AG04450 (cell line): ENCODE results near the gene NEDD9. TPM values are rescaled to one million over a fixed set of nuclear protein-coding genes. Genes with fewer than 3 reads are reported as not detected.

Experiments
- CTCF ChIA-PET: fragments of 300-600, 350-600 bp; formaldehyde crosslinking; extraction: SDS; loops from one replicate; lab custom pipeline; 2022; ENCODE audit warnings: antibody characterized with exemption, inconsistent platforms; lab: Charles Lee
- POLR2A ChIA-PET: fragments of 350-600 bp; formaldehyde crosslinking; extraction: SDS; loops from one replicate; lab custom pipeline; 2021; ENCODE audit warnings: antibody characterized with exemption, inconsistent platforms; lab: Yijun Ruan, JAX
- DNase-seq: peaks from one replicate; pipeline ENCODE4 v3.0.0-alpha.2; 2011; ENCODE audit warnings: low read depth, low spot score
- H3K27ac ChIP-seq: one replicate; pipeline ENCODE4 v1.5.1; 2012; ENCODE audit warnings: low read depth, low read length, control low read depth
- H3K27me3 ChIP-seq: one replicate; pipeline ENCODE4 v1.6.0; 2012; ENCODE audit warnings: low read length; ENCODE audit not compliant: control insufficient read depth, insufficient read depth
- H3K4me3 ChIP-seq: 2 replicates; pipeline ENCODE4 v1.5.1; 2011; ENCODE audit warnings: mild to moderate bottlenecking, low read depth, low read length, control low read depth
- H3K9me3 ChIP-seq: 2 replicates; pipeline ENCODE4 v1.5.1; 2012; ENCODE audit warnings: low read length; ENCODE audit not compliant: control insufficient read depth, insufficient read depth
- CTCF ChIP-seq: IDR thresholded peaks from 2 replicates; pipeline ENCODE4 v1.5.1; 2011; ENCODE audit warnings: low read depth, low read length, control low read depth, inconsistent platforms
- polyA minus RNA-seq: library from RNA; depleted of rRNA, polyadenylated mRNA; stranded (reverse); fragments of >200 nt; gene quantifications from 2 replicates; pipeline ENCODE4 v1.2.3, GENCODE V29; 2011; rRNA and poly(A)+ RNA removed
- polyA plus RNA-seq: library from polyadenylated mRNA; depleted of rRNA; stranded (reverse); fragments of >200 nt; gene quantifications from 2 replicates; pipeline ENCODE4 v1.2.3, GENCODE V29; 2011; rRNA removed

NEDD9 gene, protein sequence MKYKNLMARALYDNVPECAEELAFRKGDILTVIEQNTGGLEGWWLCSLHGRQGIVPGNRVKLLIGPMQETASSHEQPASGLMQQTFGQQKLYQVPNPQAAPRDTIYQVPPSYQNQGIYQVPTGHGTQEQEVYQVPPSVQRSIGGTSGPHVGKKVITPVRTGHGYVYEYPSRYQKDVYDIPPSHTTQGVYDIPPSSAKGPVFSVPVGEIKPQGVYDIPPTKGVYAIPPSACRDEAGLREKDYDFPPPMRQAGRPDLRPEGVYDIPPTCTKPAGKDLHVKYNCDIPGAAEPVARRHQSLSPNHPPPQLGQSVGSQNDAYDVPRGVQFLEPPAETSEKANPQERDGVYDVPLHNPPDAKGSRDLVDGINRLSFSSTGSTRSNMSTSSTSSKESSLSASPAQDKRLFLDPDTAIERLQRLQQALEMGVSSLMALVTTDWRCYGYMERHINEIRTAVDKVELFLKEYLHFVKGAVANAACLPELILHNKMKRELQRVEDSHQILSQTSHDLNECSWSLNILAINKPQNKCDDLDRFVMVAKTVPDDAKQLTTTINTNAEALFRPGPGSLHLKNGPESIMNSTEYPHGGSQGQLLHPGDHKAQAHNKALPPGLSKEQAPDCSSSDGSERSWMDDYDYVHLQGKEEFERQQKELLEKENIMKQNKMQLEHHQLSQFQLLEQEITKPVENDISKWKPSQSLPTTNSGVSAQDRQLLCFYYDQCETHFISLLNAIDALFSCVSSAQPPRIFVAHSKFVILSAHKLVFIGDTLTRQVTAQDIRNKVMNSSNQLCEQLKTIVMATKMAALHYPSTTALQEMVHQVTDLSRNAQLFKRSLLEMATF
- 7.2 and 10.9 TPM in 2 replicates for polyA plus RNA-seq
- 17.2 and 31.1 TPM in 2 replicates for polyA minus RNA-seq

DNA sequence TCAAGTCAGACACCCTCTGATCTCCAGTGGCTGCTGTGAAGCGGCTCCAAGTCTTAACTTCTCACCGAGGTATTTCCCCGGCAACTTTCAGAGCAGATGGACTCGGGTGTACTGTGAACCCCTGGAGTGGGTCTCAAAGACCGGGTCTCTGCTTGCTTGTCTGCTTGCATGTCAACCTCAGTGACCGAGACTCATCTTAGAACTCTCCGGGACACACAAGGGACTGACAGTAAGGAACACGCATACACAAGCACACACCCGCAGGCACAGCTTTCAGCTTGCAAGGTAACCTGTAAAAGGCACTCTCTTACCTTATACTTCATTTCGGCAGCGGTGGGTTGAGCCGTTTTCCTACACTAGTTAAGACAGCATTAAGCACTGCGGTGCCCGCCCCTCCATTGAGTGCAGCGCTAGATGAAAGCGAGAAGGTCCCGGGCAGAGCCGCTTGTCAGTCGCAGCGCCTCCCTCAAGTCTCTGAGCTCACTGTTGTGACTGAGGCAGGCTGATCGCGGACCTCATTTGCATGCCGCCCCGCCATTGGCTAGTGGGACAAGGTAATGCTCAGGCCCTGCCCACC lies at the start of gene NEDD9:
Gene NEDD9, minus strand, starts transcription at position 476 of the 577 bp plus-strand sequence. Its CDS starts 153 bp downstream, at position 323.
- DNase-seq: peak; percentile 89
- H3K9me3 ChIP-seq: no peaks in the 10 kb centered on the region
- POLR2A ChIA-PET: interaction anchor here (0.6 to 1.4 kb wide), 7 partner anchors 14 to 537 kb away, joined by 3 to 11 read pairs (median 3); partner anchors contain the start of gene PAK1IP1
- CTCF ChIA-PET: interaction anchor here (0.8 to 4.3 kb wide), 3 partner anchors 60 to 264 kb away, joined by 4 to 37 read pairs (median 8); no protein-coding TSS in a partner anchor
- no peak for TF ChIP-seq CTCF
- peak within 1 kb of the TSS; percentile 89 for H3K4me3 ChIP-seq
- H3K27ac ChIP-seq: peak within 1 kb of the TSS; percentile 84
- no peaks in the 10 kb centered on the region for H3K27me3 ChIP-seq

GRCh38 chr6:11282245-11282644 lies 49.8 kb upstream of the NEDD9 start:
- Histone ChIP-seq H3K4me3 (no peak overlapping the region), H3K27me3 (no peaks in the 10 kb centered on the region), H3K9me3 (no peaks in the 10 kb centered on the region), H3K27ac (no peak overlapping the region)
- ChIA-PET POLR2A (no interaction called here), CTCF (interaction anchor here (0.6 to 1.3 kb wide), 2 partner anchors 207 to 214 kb away, joined by 3 to 4 read pairs; no protein-coding TSS in a partner anchor)
- DNase-seq: no peak
- TF ChIP-seq CTCF: no peak

DNA sequence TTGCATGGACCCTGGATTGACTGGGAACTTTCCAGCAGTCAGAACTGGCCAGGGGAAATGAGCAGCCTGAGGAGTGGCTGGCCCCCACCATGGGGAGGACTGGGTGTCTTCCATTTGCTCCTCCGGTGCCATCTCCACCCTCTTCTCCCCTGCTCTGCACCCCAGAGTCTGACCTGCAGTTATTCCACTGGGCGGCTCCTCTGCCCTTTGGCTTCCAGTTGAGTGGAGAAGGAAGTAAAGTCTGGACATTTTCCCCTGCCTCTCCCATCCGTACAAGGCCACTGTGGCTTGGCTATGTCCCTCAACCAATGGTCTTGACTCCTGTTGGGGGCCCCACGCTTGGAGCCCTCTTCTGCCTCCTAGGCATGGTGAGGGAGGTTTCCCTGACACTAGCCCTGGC lies 47.9 kb upstream of the NEDD9 start:
- no peak for DNase-seq
- no peaks in the 10 kb centered on the region for H3K9me3 ChIP-seq
- ChIA-PET CTCF (no interaction called here), POLR2A (no interaction called here)
- H3K27me3 ChIP-seq: no peaks in the 10 kb centered on the region
- H3K4me3 ChIP-seq: no peak overlapping the region
- no peak for TF ChIP-seq CTCF
- no peak overlapping the region for H3K27ac ChIP-seq

- no peaks in the 10 kb centered on the region for H3K9me3 ChIP-seq
- H3K27me3 ChIP-seq: no peaks in the 10 kb centered on the region
- H3K27ac ChIP-seq: peak overlapping the region; percentile 47
- ChIA-PET POLR2A (interaction anchor here (1.7 kb wide), 1 partner anchor 47 kb away, joined by 4 read pairs; the partner anchor contains the start of gene NEDD9), CTCF (interaction anchor here (2.8 kb wide), 1 partner anchor 217 kb away, joined by 13 read pairs; no protein-coding TSS in a partner anchor)
- no peak for DNase-seq
- H3K4me3 ChIP-seq: peak overlapping the region; percentile 20
- no peak for TF ChIP-seq CTCF
Observed at GRCh38 chr6:11279284-11279689, 46.8 kb upstream of the NEDD9 start.
